Stomach (tissue), 9 donors: ENCODE data around the gene SLC35F3. TPM values are rescaled to one million over a fixed set of nuclear protein-coding genes. Genes with fewer than 3 reads are reported as not detected.

Source experiments
- DNase-seq, 2 donors: peaks; one replicate each; pipeline versions ENCODE4 v3.0.0 to v3.0.0-alpha.2; 2013 to 2019
- H3K27ac ChIP-seq, 5 donors: fragments of 200-600 bp in 4 of 5; sonication (generic) in 4 of 5; one replicate each; pipeline ENCODE4 v1.5.1; 2013 to 2019; ENCODE audit warnings: mild to moderate bottlenecking in 1 of 5, moderate library complexity in 1 of 5
- H3K27me3 ChIP-seq, 3 donors: fragments of 200-600 bp; sonication (generic); one replicate each; pipeline ENCODE4 v1.5.1; 2017 to 2019; ENCODE audit warnings: mixed run types in 1 of 3
- H3K36me3 ChIP-seq, 4 donors: fragments of 200-600 bp; sonication (generic); 1 replicate in 3 of 4; 2 replicates in 1 of 4; pipeline ENCODE4 v1.5.1; 2016 to 2019
- H3K4me1 ChIP-seq, 4 donors: fragments of 200-600 bp; sonication (generic); one replicate each; pipeline ENCODE4 v1.5.1; 2016 to 2019
- H3K4me3 ChIP-seq, 4 donors: fragments of 200-600 bp; sonication (generic) in 3 of 4; one replicate each; pipeline ENCODE4 v1.5.1; 2016 to 2019; ENCODE audit warnings: mild to moderate bottlenecking in 1 of 4
- H3K9me3 ChIP-seq, 4 donors: fragments of 200-600 bp; sonication (generic); one replicate each; pipeline ENCODE4 v1.5.1; 2016 to 2019
- CTCF ChIP-seq, 7 experiments: fragments of 450-650 bp in 4 of 7; fragments of 200-600 bp in 3 of 7; sonication (generic) in 3 of 7; IDR thresholded peaks; one replicate each; pipeline ENCODE4 v1.5.1; 2016 to 2019; ENCODE audit warnings: antibody characterized with exemption in 7 of 7, control low read depth in 2 of 7, mild to moderate bottlenecking in 1 of 7
- EP300 ChIP-seq: sonication (generic); formaldehyde crosslinking; IDR thresholded peaks from one replicate; pipeline ENCODE4 v1.6.1; 2017; ENCODE audit warnings: antibody characterized with exemption
- POLR2A ChIP-seq, 4 donors: fragments of 450-650 bp; IDR thresholded peaks; one replicate each; pipeline ENCODE4 v1.6.1; 2016; ENCODE audit warnings: antibody characterized with exemption in 4 of 4, control low read depth in 2 of 4, mild to moderate bottlenecking in 1 of 4, moderate library complexity in 1 of 4
- POLR2AphosphoS5 ChIP-seq, 3 donors: sonication (generic); formaldehyde crosslinking; IDR thresholded peaks; one replicate each; pipeline ENCODE4 v1.6.1; 2016; ENCODE audit warnings: antibody characterized with exemption in 3 of 3
- WGBS, 5 donors: extraction: QIAGEN DNeasy Blood & Tissue Kit in 3 of 5; methylation state at CpG; one replicate each; pipeline versions ENCODE4 v1.1.5 to v1.1.7; 2013 to 2018; 5-methylcytosine and 5-hydroxymethylcytosine counted together
- intact Hi-C: fragments of 100-400 bp; cut with DNase I; formaldehyde crosslinking; loops from one replicate; pipeline ENCODE4 v1.15.1; 2023; ENCODE audit warnings: low total_unique reads
- polyA plus RNA-seq, 3 donors: library from polyadenylated mRNA; stranded (reverse); fragments of 200-250 nt; gene quantifications; one replicate each; pipeline ENCODE4 v1.2.3, GENCODE V29; 2013
- total RNA-seq, 5 donors: library from RNA; depleted of rRNA; stranded (reverse); fragments of >200 nt; gene quantifications; one replicate each; pipeline versions ENCODE4 v1.1.0 to v1.2.3, GENCODE V29; 2014 to 2016
- donor health status: healthy with polysubstance abuse.
- donor health status: Bipolar disorder and iron deficiency.
- donor health status: healthy.

The SLC35F3 gene
- total and polyA plus RNA-seq, 8 donors = under 0.01 to 1.5 (median 0.59) TPM; not detected in 2

- TF ChIP-seq EP300 = no peak
- no peak for TF ChIP-seq POLR2AphosphoS5 (IDR thresholded peaks at IDR 0.05)
- no peak for TF ChIP-seq CTCF (IDR thresholded peaks at IDR 0.05)
- no peak for TF ChIP-seq POLR2A (IDR thresholded peaks at IDR 0.05)
- Histone ChIP-seq H3K4me3 (no peak overlapping the region), H3K27ac (no peak overlapping the region), H3K9me3 (no peaks in the 10 kb centered on the region), H3K4me1 (no peaks in the 10 kb centered on the region), H3K36me3 (no peaks in the 10 kb centered on the region), H3K27me3 (peaks cover 0 to 15% (median 0%) of the 10 kb centered on the region in 3 donors)
- 82 to 94% (median 88%) methylated on average over 2 of the region's 2 CpGs for WGBS, 5 donors
- DNase-seq = no peak
- intact Hi-C loops = no loop called here
These were observed 317.1 kb downstream of the SLC35F3 start for GRCh38 chr1:234221601-234222000.

- TF ChIP-seq EP300 = no peak
- no peak for TF ChIP-seq CTCF (IDR thresholded peaks at IDR 0.05)
- TF ChIP-seq POLR2AphosphoS5 (IDR thresholded peaks at IDR 0.05) = no peak
- TF ChIP-seq POLR2A (IDR thresholded peaks at IDR 0.05) = no peak
- intact Hi-C loops = no loop called here
- Histone ChIP-seq H3K27ac (no peak overlapping the region), H3K4me1 (no peaks in the 10 kb centered on the region), H3K9me3 (no peaks in the 10 kb centered on the region), H3K4me3 (no peak overlapping the region), H3K36me3 (no peaks in the 10 kb centered on the region), H3K27me3 (peaks cover 0 to 13% (median 0%) of the 10 kb centered on the region in 3 donors)
- WGBS, 5 donors = 78 to 90% (median 85%) methylated on average over 6 of the region's 6 CpGs
- DNase-seq = no peak
These were observed 318.2 kb downstream of the SLC35F3 start for GRCh38 chr1:234222561-234223280.

- H3K27me3 ChIP-seq = peaks cover 0 to 3% (median 3%) of the 10 kb centered on the region in 3 donors
- 75 to 81% (median 79%) methylated on average over 5 of the region's 5 CpGs for WGBS, 5 donors
- no peak overlapping the region for H3K27ac ChIP-seq
- intact Hi-C loops = no loop called here
- no peak for DNase-seq
- H3K36me3 ChIP-seq = no peaks in the 10 kb centered on the region
- no peak for TF ChIP-seq CTCF (IDR thresholded peaks at IDR 0.05)
- TF ChIP-seq EP300 = no peak
- TF ChIP-seq POLR2A (IDR thresholded peaks at IDR 0.05) = no peak
- TF ChIP-seq POLR2AphosphoS5 (IDR thresholded peaks at IDR 0.05) = no peak
- H3K4me3 ChIP-seq = no peak overlapping the region
- H3K9me3 ChIP-seq = no peaks in the 10 kb centered on the region
- peaks cover 0 to 7% (median 0%) of the 10 kb centered on the region in 4 donors for H3K4me1 ChIP-seq
These were observed 321.8 kb downstream of the SLC35F3 start for GRCh38 chr1:234226113-234226818.

DNA sequence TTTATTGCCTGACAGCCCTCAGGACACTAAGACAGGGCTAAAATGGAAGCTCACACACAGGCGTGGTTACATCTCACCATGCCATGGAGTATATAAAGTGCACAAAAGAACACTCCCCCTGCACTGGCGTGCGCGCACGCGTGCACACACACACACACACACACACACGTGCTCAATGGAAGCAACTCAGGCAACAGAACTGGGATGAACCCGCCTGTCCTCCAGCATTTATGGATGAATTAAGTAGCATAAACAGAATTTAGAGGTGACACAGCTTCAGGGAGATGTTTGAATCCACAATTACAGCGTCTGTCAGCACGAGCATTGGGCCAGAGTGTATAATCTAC is 322.3 kb downstream of the SLC35F3 start:
- intact Hi-C loops = no loop called here
- Histone ChIP-seq H3K36me3 (no peaks in the 10 kb centered on the region), H3K4me3 (no peak overlapping the region), H3K27me3 (peaks cover 0 to 7% (median 3%) of the 10 kb centered on the region in 3 donors), H3K27ac (no peak overlapping the region), H3K9me3 (no peaks in the 10 kb centered on the region), H3K4me1 (peaks cover 0 to 7% (median 0%) of the 10 kb centered on the region in 4 donors)
- TF ChIP-seq POLR2AphosphoS5 (IDR thresholded peaks at IDR 0.05) (no peak), POLR2A (IDR thresholded peaks at IDR 0.05) (no peak), EP300 (no peak), CTCF (IDR thresholded peaks at IDR 0.05) (no peak)
- WGBS, 5 donors = 88 to 97% (median 92%) methylated on average over 10 of the region's 10 CpGs
- DNase-seq = no peak
